HepG2 (cell line): Measurements from ENCODE around the gene MLXIPL. TPM values are rescaled to one million over a fixed set of nuclear protein-coding genes. Genes with fewer than 3 reads are reported as not detected.

ENCODE experiments used
- ATAC-seq: fragments of 200-7000 bp; cut with Tn5 transposase; 3 replicates; pipeline ENCODE4 v1.9.1; 2020; ENCODE audit warnings: mild to moderate bottlenecking, moderate library complexity
- BruUV-seq: library from RNA; stranded (reverse); fragments of 400-500 nt; replicated peaks from 2 replicates; lab custom pipeline; 2021; lab: Mats Ljungman, UMichigan
- CTCF ChIA-PET: fragments of 300-600 bp; formaldehyde crosslinking; extraction: SDS; loops from one replicate; lab custom pipeline; 2021; ENCODE audit warnings: low total read pairs, inconsistent platforms, low intra/inter-chr PET ratio; lab: Yijun Ruan, JAX
- POLR2A ChIA-PET: fragments of 350-600 bp; sonication (Branson Sonifier 250); formaldehyde crosslinking; loops from one replicate; lab custom pipeline; 2020; ENCODE audit warnings: antibody characterized with exemption, inconsistent platforms; lab: Yijun Ruan, JAX
- DNase-seq: peaks from one replicate; pipeline ENCODE4 v3.0.0-alpha.2; 2015; ENCODE audit warnings: low spot score
- FAIRE-seq: peaks from 3 replicates; lab custom pipeline; 2011; peaks lifted over from hg19 to GRCh38; lab: Jason Lieb, UNC
- H2AFZ ChIP-seq: one replicate; pipeline ENCODE4 v1.6.1; 2011; ENCODE audit warnings: low read length, inconsistent platforms
- H3K27ac ChIP-seq: fragments of 300-600 bp; 3 replicates; pipeline ENCODE4 v1.8.0; 2011; ENCODE audit warnings: mixed run types, mild to moderate bottlenecking, mixed read lengths, low read length, inconsistent platforms; ENCODE audit not compliant: insufficient read depth; ENCODE audit errors: extremely low read length
- H3K27me3 ChIP-seq, 2 experiments: fragments of 200-600 bp in 1 of 2; 2 replicates in 1 of 2; 3 replicates in 1 of 2; pipeline versions ENCODE4 v1.6.0 to v1.8.0; 2011; ENCODE audit warnings: low read length in 2 of 2, mild to moderate bottlenecking in 2 of 2, moderate library complexity in 2 of 2, inconsistent platforms in 1 of 2; ENCODE audit not compliant: insufficient read depth in 2 of 2, control insufficient read depth in 1 of 2
- H3K36me3 ChIP-seq, 2 experiments: fragments of 200-600 bp in 1 of 2; replicated peaks in 1 of 2; 2 replicates in 1 of 2; 3 replicates in 1 of 2; pipeline versions ENCODE4 v1.5.1 to v1.8.0; 2011; ENCODE audit warnings: low read length in 2 of 2, inconsistent platforms in 1 of 2; ENCODE audit not compliant: insufficient read depth in 2 of 2, control insufficient read depth in 1 of 2
- H3K4me1 ChIP-seq: 2 replicates; pipeline ENCODE4 v1.5.1; 2012; ENCODE audit warnings: low read length, inconsistent platforms; ENCODE audit not compliant: insufficient read depth
- H3K4me2 ChIP-seq: 2 replicates; pipeline ENCODE4 v1.6.0; 2011; ENCODE audit warnings: low read depth, low read length, inconsistent platforms
- H3K4me3 ChIP-seq, 3 experiments: fragments of 200-600 bp in 1 of 3; sonication (generic), shearing (Covaris generic) in 1 of 3; replicated peaks in 1 of 3; 2 replicates each; pipeline ENCODE4 v1.5.1; 2011 to 2016; ENCODE audit warnings: low read length in 3 of 3, inconsistent platforms in 2 of 3, low read depth in 2 of 3, mild to moderate bottlenecking in 2 of 3, control low read depth in 1 of 3, mixed read lengths in 1 of 3; ENCODE audit not compliant: insufficient read depth in 1 of 3
- H3K79me2 ChIP-seq: one replicate; pipeline ENCODE4 v1.6.1; 2011; ENCODE audit warnings: low read length, inconsistent platforms; ENCODE audit not compliant: insufficient read depth
- H3K9ac ChIP-seq: 2 replicates; pipeline ENCODE4 v1.6.0; 2011; ENCODE audit warnings: mild to moderate bottlenecking, low read depth, low read length, inconsistent platforms; ENCODE audit not compliant: insufficient read depth
- H3K9me3 ChIP-seq: 2 replicates; pipeline ENCODE4 v1.5.1; 2012; ENCODE audit warnings: mild to moderate bottlenecking, low read length
- H4K20me1 ChIP-seq: 2 replicates; pipeline ENCODE4 v1.6.0; 2011; ENCODE audit warnings: inconsistent platforms, mild to moderate bottlenecking, low read length, moderate library complexity; ENCODE audit not compliant: insufficient read depth
- AGO2 ChIP-seq: fragments of 200-400 bp; formaldehyde crosslinking; optimal IDR thresholded peaks from 2 replicates; pipeline ENCODE3; 2017; ENCODE audit warnings: mild to moderate bottlenecking, low read depth, low read length, moderate library complexity
- HCFC1 ChIP-seq: fragments of 150-350 bp; IDR thresholded peaks from 2 replicates; pipeline ENCODE4 v1.6.1; 2014; ENCODE audit warnings: low read depth, low read length
- TARDBP ChIP-seq: sonication (generic); formaldehyde crosslinking; IDR thresholded peaks from 2 replicates; pipeline ENCODE4 v1.8.0; 2022; ENCODE audit warnings: mild to moderate bottlenecking, missing genetic modification reagents
- ZNF253 ChIP-seq: sonication (generic); formaldehyde crosslinking; IDR thresholded peaks from 2 replicates; pipeline ENCODE4 v1.8.0; 2022; ENCODE audit warnings: mild to moderate bottlenecking, missing genetic modification reagents, borderline replicate concordance
- WGBS: methylation state at CpG from one replicate; pipeline ENCODE4 v1.1.6; 2017; ENCODE audit warnings: low lambda C conversion rate; 5-methylcytosine and 5-hydroxymethylcytosine counted together
- in situ Hi-C: cut with HindIII; loops from 2 replicates; pipeline ENCODE4 v1.10.0; 2017; ENCODE audit warnings: low pct_unique_long_range_greater_than_20kb; ENCODE audit not compliant: extremely low pct_ligation_motif_present
- intact Hi-C: fragments of 100-400 bp; cut with micrococcal nuclease; formaldehyde crosslinking; loops from one replicate; pipeline ENCODE4 v1.10.0; 2022; ENCODE audit not compliant: unreplicated experiment
- polyA plus RNA-seq, 8 experiments: library from polyadenylated mRNA; depleted of rRNA in 3 of 8; stranded (reverse) in 7 of 8; unstranded in 1 of 8; fragments of >200 nt; fragmentation: Illumina TruSeq in 4 of 8; extraction: Trizol in 4 of 8; gene quantifications; 2 replicates each; pipeline versions ENCODE4 v1.2.1 to v1.2.3, GENCODE V29; 2011 to 2016; ENCODE audit warnings: low read depth in 4 of 8, missing spikeins in 1 of 8, mixed read lengths in 1 of 8; ENCODE audit not compliant: insufficient read depth in 1 of 8
- total RNA-seq, 5 experiments: library from RNA; depleted of rRNA; stranded (reverse); fragments of >200 nt; fragmentation: Illumina TruSeq; extraction: Trizol; gene quantifications; 2 replicates each; pipeline ENCODE4 v1.2.3, GENCODE V29; 2016; ENCODE audit warnings: low read depth in 1 of 5
- TF ChIP-seq, protein P1 (sequence below): sonication (generic); formaldehyde crosslinking; IDR thresholded peaks from 2 replicates; pipeline ENCODE4 v1.4.0; 2020; ENCODE audit warnings: mild to moderate bottlenecking, missing genetic modification reagents

MLXIPL gene
- total and polyA plus RNA-seq, 2 of the 13 experiments (the other 11 are each of a cell fraction or from before 2014, with no cell fraction given) = 51.6 to 60.1 TPM

DNA sequence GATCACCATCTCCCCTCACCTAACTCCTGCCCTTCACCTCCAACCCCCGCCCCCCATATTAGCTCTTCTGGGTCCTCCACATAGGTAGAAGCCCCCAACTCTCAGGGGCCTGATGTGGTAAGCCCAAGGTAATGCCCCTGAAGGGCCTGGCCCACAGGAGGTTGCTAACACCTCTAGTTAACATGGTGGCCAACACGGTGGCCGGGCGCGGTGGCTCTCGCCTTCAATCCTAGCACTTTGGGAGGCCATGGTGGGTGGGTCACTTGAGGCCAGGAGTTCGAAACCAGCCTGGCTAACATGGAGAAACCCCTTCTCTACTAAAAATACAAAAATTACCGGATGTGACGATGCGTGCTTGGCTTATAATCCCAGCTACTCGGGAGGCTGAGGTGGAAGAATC lies 954 bp upstream of the MLXIPL start:
- no peak overlapping the region for H3K4me2 ChIP-seq
- POLR2A ChIA-PET = interaction anchor here (1.3 to 13.2 kb wide), 3 partner anchors 11 to 40 kb away, joined by 5 to 416 read pairs (median 67); no protein-coding TSS in a partner anchor
- intact Hi-C loops = no loop called here
- ATAC-seq = no peak
- WGBS = 98% methylated on average over 11 of the region's 11 CpGs
- no peaks in the 10 kb centered on the region for H3K9me3 ChIP-seq
- H2AFZ ChIP-seq = no peak overlapping the region
- CTCF ChIA-PET = no interaction called here
- H3K36me3 ChIP-seq = peaks cover 0 to 5% of the 10 kb centered on the region in 2 experiments; a peak in 3 of 5 replicates
- peaks cover 35% of the 10 kb centered on the region for H3K4me1 ChIP-seq
- FAIRE-seq = no peak
- TF ChIP-seq, protein P1, sequence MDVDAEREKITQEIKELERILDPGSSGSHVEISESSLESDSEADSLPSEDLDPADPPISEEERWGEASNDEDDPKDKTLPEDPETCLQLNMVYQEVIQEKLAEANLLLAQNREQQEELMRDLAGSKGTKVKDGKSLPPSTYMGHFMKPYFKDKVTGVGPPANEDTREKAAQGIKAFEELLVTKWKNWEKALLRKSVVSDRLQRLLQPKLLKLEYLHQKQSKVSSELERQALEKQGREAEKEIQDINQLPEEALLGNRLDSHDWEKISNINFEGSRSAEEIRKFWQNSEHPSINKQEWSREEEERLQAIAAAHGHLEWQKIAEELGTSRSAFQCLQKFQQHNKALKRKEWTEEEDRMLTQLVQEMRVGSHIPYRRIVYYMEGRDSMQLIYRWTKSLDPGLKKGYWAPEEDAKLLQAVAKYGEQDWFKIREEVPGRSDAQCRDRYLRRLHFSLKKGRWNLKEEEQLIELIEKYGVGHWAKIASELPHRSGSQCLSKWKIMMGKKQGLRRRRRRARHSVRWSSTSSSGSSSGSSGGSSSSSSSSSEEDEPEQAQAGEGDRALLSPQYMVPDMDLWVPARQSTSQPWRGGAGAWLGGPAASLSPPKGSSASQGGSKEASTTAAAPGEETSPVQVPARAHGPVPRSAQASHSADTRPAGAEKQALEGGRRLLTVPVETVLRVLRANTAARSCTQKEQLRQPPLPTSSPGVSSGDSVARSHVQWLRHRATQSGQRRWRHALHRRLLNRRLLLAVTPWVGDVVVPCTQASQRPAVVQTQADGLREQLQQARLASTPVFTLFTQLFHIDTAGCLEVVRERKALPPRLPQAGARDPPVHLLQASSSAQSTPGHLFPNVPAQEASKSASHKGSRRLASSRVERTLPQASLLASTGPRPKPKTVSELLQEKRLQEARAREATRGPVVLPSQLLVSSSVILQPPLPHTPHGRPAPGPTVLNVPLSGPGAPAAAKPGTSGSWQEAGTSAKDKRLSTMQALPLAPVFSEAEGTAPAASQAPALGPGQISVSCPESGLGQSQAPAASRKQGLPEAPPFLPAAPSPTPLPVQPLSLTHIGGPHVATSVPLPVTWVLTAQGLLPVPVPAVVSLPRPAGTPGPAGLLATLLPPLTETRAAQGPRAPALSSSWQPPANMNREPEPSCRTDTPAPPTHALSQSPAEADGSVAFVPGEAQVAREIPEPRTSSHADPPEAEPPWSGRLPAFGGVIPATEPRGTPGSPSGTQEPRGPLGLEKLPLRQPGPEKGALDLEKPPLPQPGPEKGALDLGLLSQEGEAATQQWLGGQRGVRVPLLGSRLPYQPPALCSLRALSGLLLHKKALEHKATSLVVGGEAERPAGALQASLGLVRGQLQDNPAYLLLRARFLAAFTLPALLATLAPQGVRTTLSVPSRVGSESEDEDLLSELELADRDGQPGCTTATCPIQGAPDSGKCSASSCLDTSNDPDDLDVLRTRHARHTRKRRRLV = no peak
- no peak for TF ChIP-seq TARDBP (CRISPR knock-in tag)
- TF ChIP-seq HCFC1 = no peak
- TF ChIP-seq ZNF253 (CRISPR knock-in tag) = no peak
- TF ChIP-seq AGO2 = no peak
- no peaks in the 10 kb centered on the region; a peak in 1 of 5 replicates for H3K27me3 ChIP-seq
- H4K20me1 ChIP-seq = peaks cover 15% of the 10 kb centered on the region
- H3K27ac ChIP-seq = no peak overlapping the region
- in situ Hi-C loops = no loop called here
- H3K9ac ChIP-seq = no peak overlapping the region
- H3K79me2 ChIP-seq = peaks cover 34% of the 10 kb centered on the region
- no peak overlapping the region for H3K4me3 ChIP-seq
- no TSS peak for BruUV-seq
- no peak for DNase-seq
